Measurements from ENCODE around the gene PWP1. TPM values are rescaled to one million over a fixed set of nuclear protein-coding genes. Genes with fewer than 3 reads are reported as not detected.
"Not testable (repeated sequence)": the region's sequence is repeated elsewhere in the genome, so short reads cannot be mapped to it uniquely, and the experiment has no call there.

PWP1 gene
- total RNA-seq, 1 experiment from 2014 or later = 49.7 TPM

- Histone ChIP-seq H2BK5ac (ENCODE audit: insufficient read length, low read length) (no peak overlapping the region), H4K8ac (replicated peaks; ENCODE audit: insufficient read length, low read depth, low read length) (no peak overlapping the region), H2BK15ac (ENCODE audit: low read depth, low read length) (no peak overlapping the region), H4K91ac (ENCODE audit: insufficient read length, low read depth, low read length) (no peak overlapping the region), H3K56ac (ENCODE audit: insufficient read length, low read depth, low read length) (no peak overlapping the region), H3K79me1 (ENCODE audit: insufficient read depth, low read depth, low read length, poor library complexity, severe bottlenecking) (no peaks in the 10 kb centered on the region), H3K23me2 (ENCODE audit: insufficient read length, low read depth, low read length, poor library complexity, severe bottlenecking) (no peaks in the 10 kb centered on the region), H3T11ph (ENCODE audit: low read length) (no peak overlapping the region), H3K4ac (ENCODE audit: low read depth, low read length) (no peak overlapping the region), H3K23ac (ENCODE audit: insufficient read length, low read depth, low read length) (no peak overlapping the region), H2AFZ (ENCODE audit: low read length) (no peak overlapping the region), H4K20me1 (ENCODE audit: control insufficient read depth, insufficient read depth, insufficient read length) (no peaks in the 10 kb centered on the region), H4K5ac (ENCODE audit: insufficient read length, low read depth, low read length) (no peak overlapping the region), H3K27me3 (ENCODE audit: insufficient read depth, low read length) (no peaks in the 10 kb centered on the region), H3K9me3 (ENCODE audit: control insufficient read depth, low read depth, low read length) (no peaks in the 10 kb centered on the region), H3K14ac (ENCODE audit: insufficient read depth, low read length) (no peak overlapping the region), H2BK12ac (ENCODE audit: insufficient read length, low read depth, low read length) (no peak overlapping the region), H3K79me2 (ENCODE audit: insufficient read depth, low read length) (no peaks in the 10 kb centered on the region), H2BK120ac (ENCODE audit: low read depth, low read length, poor library complexity, severe bottlenecking) (no peak overlapping the region), H3K4me1 (ENCODE audit: insufficient read depth, low read length) (no peaks in the 10 kb centered on the region), H3K9ac (ENCODE audit: extremely low read depth, insufficient read length, low read length) (no peak overlapping the region), H2BK20ac (ENCODE audit: low read depth, low read length, poor library complexity, severe bottlenecking) (no peak overlapping the region), H3K4me2 (ENCODE audit: insufficient read depth, insufficient read length, low read length) (no peak overlapping the region), H3K18ac (ENCODE audit: insufficient read length, low read depth, low read length) (no peak overlapping the region), H3K27ac (ENCODE audit: insufficient read length, low read depth, low read length) (no peak overlapping the region), H2AK5ac (ENCODE audit: insufficient read length, low read length) (no peak overlapping the region)
- no peaks in the 10 kb centered on the region; a peak in 2 of 5 replicates for H3K9me3 Mint-ChIP-seq
- no peaks in the 10 kb centered on the region for H3K4me1 Mint-ChIP-seq
- no peak overlapping the region for H3K4me3 Mint-ChIP-seq
- TF ChIP-seq CTCF (conservative IDR thresholded peaks at IDR 0.05) = no peak
- WGBS (ENCODE audit: extremely low coverage, insufficient read length, low lambda C conversion rate) = no CpG with 5 or more reads among the region's 1 CpG
- no peaks in the 10 kb centered on the region for H3K27me3 Mint-ChIP-seq (ENCODE audit: low read depth)
- no peak overlapping the region for H3K27ac Mint-ChIP-seq
- peaks cover 10 to 24% (median 10%) of the 10 kb centered on the region in 3 experiments for H3K36me3 Mint-ChIP-seq (ENCODE audit: insufficient read depth in 1 of 3, low read depth in 3 of 3)
- no peak for DNase-seq
These were observed 33.0 kb downstream of the PWP1 start for GRCh38 chr12:107718606-107719005.

GRCh38 chr12:107727327-107727726 lies 41.7 kb downstream of the PWP1 start:
- H2AFZ ChIP-seq (ENCODE audit: low read length); H2BK15ac ChIP-seq (ENCODE audit: low read depth, low read length); H3K9me3 ChIP-seq (ENCODE audit: control insufficient read depth, low read depth, low read length); H3K27me3 Mint-ChIP-seq (ENCODE audit: low read depth); H3K4me2 ChIP-seq (ENCODE audit: insufficient read depth, insufficient read length, low read length); H4K20me1 ChIP-seq (ENCODE audit: control insufficient read depth, insufficient read depth, insufficient read length); H2BK5ac ChIP-seq (ENCODE audit: insufficient read length, low read length); H2AK5ac ChIP-seq (ENCODE audit: insufficient read length, low read length); H3K79me2 ChIP-seq (ENCODE audit: insufficient read depth, low read length); H3K27ac Mint-ChIP-seq; H3K9ac ChIP-seq (ENCODE audit: extremely low read depth, insufficient read length, low read length); H3K23ac ChIP-seq (ENCODE audit: insufficient read length, low read depth, low read length); H3K4me1 ChIP-seq (ENCODE audit: insufficient read depth, low read length); H4K5ac ChIP-seq (ENCODE audit: insufficient read length, low read depth, low read length); H3T11ph ChIP-seq (ENCODE audit: low read length); H2BK20ac ChIP-seq (ENCODE audit: low read depth, low read length, poor library complexity, severe bottlenecking); H3K18ac ChIP-seq (ENCODE audit: insufficient read length, low read depth, low read length); H3K14ac ChIP-seq (ENCODE audit: insufficient read depth, low read length); H3K4ac ChIP-seq (ENCODE audit: low read depth, low read length); H2BK120ac ChIP-seq (ENCODE audit: low read depth, low read length, poor library complexity, severe bottlenecking); H2BK12ac ChIP-seq (ENCODE audit: insufficient read length, low read depth, low read length); H3K27me3 ChIP-seq (ENCODE audit: insufficient read depth, low read length); DNase-seq; H3K4me1 Mint-ChIP-seq; H4K91ac ChIP-seq (ENCODE audit: insufficient read length, low read depth, low read length); H3K79me1 ChIP-seq (ENCODE audit: insufficient read depth, low read depth, low read length, poor library complexity, severe bottlenecking); H4K8ac ChIP-seq (replicated peaks; ENCODE audit: insufficient read length, low read depth, low read length); H3K27ac ChIP-seq (ENCODE audit: insufficient read length, low read depth, low read length); H3K23me2 ChIP-seq (ENCODE audit: insufficient read length, low read depth, low read length, poor library complexity, severe bottlenecking); H3K56ac ChIP-seq (ENCODE audit: insufficient read length, low read depth, low read length); H3K4me3 Mint-ChIP-seq: not testable (repeated sequence)
- WGBS (ENCODE audit: extremely low coverage, insufficient read length, low lambda C conversion rate) = no CpG with 5 or more reads among the region's 1 CpG
- Mint-ChIP-seq H3K36me3 (ENCODE audit: insufficient read depth in 1 of 3, low read depth in 3 of 3) (peaks cover 9 to 17% (median 9%) of the 10 kb centered on the region in 3 experiments; a peak in 6 of 7 replicates), H3K9me3 (peaks cover 0 to 10% of the 10 kb centered on the region in 2 experiments; a peak in 4 of 5 replicates)
